ENCODE measurements around the gene RBFOX1. TPM values are rescaled to one million over a fixed set of nuclear protein-coding genes. Genes with fewer than 3 reads are reported as not detected.

RBFOX1 gene
- total RNA-seq, 1 donor from 2014 or later, result not detected

DNA sequence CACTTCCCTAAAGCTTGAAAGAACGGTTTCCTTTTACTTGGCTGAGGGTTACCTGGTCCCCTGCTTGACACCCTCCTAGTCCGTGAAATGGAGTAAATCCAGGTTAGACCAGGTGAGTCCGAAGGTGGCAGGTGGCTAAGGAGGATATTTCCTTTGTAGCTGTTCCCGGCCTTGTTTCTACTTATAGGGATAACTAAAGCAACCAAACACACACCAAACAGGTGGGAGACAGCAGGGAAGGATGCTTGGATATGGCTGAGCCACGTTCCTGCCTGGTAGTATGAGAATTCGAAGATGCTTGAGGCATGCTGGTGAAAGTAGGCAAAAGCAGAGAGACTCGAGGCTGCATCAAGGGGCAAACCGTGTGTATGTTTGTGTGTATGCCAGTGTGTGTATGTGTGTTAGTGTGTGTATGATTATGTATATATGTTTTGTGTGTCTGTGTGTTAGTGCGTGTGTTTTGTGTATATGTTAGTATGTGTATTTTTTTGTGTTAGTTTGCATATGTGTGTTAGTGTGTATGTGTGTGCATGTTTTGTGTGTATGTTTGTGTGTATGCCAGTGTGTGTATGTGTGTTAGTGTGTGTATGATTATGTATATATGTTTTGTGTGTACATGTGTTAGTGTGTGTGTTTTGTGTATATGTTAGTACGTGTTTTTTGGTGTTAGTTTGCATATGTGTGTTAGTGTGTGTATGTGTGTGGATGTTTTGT, 28.9 kb downstream of the RBFOX1 start:
- DNase-seq (ENCODE audit: extremely low spot score, unreplicated experiment), result no peak
- no peaks in the 10 kb centered on the region for H3K27me3 Mint-ChIP-seq (ENCODE audit: unreplicated experiment)
- H3K27ac Mint-ChIP-seq (ENCODE audit: unreplicated experiment), result no peak overlapping the region
- peaks cover 32% of the 10 kb centered on the region for H3K9me3 Mint-ChIP-seq (ENCODE audit: unreplicated experiment)
- no peaks in the 10 kb centered on the region for H3K4me1 Mint-ChIP-seq (ENCODE audit: unreplicated experiment)
- no peak for TF ChIP-seq CTCF (IDR thresholded peaks at IDR 0.05)
- H3K36me3 Mint-ChIP-seq (ENCODE audit: unreplicated experiment), result no peaks in the 10 kb centered on the region
- H3K4me3 Mint-ChIP-seq (ENCODE audit: unreplicated experiment), result no peak overlapping the region

GRCh38 chr16:7362231-7362630, 29.6 kb downstream of the RBFOX1 start:
- TF ChIP-seq CTCF (IDR thresholded peaks at IDR 0.05), result no peak
- Mint-ChIP-seq H3K4me1 (ENCODE audit: unreplicated experiment) (no peaks in the 10 kb centered on the region), H3K9me3 (ENCODE audit: unreplicated experiment) (peaks cover 33% of the 10 kb centered on the region), H3K27me3 (ENCODE audit: unreplicated experiment) (no peaks in the 10 kb centered on the region), H3K36me3 (ENCODE audit: unreplicated experiment) (no peaks in the 10 kb centered on the region), H3K27ac (ENCODE audit: unreplicated experiment) (no peak overlapping the region), H3K4me3 (ENCODE audit: unreplicated experiment) (no peak overlapping the region)
- DNase-seq (ENCODE audit: extremely low spot score, unreplicated experiment), result no peak

- H3K4me3 Mint-ChIP-seq (ENCODE audit: unreplicated experiment), result no peak overlapping the region
- H3K4me1 Mint-ChIP-seq (ENCODE audit: unreplicated experiment), result no peaks in the 10 kb centered on the region
- H3K9me3 Mint-ChIP-seq (ENCODE audit: unreplicated experiment), result peaks cover 30% of the 10 kb centered on the region
- no peaks in the 10 kb centered on the region for H3K27me3 Mint-ChIP-seq (ENCODE audit: unreplicated experiment)
- H3K36me3 Mint-ChIP-seq (ENCODE audit: unreplicated experiment), result no peaks in the 10 kb centered on the region
- DNase-seq (ENCODE audit: extremely low spot score, unreplicated experiment), result no peak
- no peak overlapping the region for H3K27ac Mint-ChIP-seq (ENCODE audit: unreplicated experiment)
- TF ChIP-seq CTCF (IDR thresholded peaks at IDR 0.05), result no peak
Observed at GRCh38 chr16:7363422-7364417, 31.1 kb downstream of the RBFOX1 start.

DNA sequence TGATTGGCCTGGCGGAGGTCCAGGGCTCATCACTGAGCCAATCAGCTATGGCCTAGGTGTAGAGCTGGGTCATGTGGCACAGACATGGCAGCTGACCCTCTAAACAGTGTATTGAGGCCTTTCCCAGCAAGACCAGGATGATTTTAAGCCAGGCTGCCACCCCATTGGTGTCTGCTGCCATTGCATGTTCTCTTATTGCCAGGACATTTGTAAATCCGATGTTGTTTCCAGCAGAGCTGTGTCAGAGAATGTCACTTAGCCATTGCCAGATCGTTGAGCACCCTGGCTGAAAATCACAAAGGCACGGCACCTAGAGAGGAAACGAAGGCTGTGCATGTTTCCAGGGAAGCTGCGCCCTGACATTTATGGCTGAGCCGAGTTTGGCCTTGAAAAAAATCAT, 33.4 kb downstream of the RBFOX1 start:
- H3K36me3 Mint-ChIP-seq (ENCODE audit: unreplicated experiment), result no peaks in the 10 kb centered on the region
- no peaks in the 10 kb centered on the region for H3K4me1 Mint-ChIP-seq (ENCODE audit: unreplicated experiment)
- H3K27ac Mint-ChIP-seq (ENCODE audit: unreplicated experiment), result no peak overlapping the region
- TF ChIP-seq CTCF (IDR thresholded peaks at IDR 0.05), result no peak
- H3K4me3 Mint-ChIP-seq (ENCODE audit: unreplicated experiment), result no peak overlapping the region
- H3K27me3 Mint-ChIP-seq (ENCODE audit: unreplicated experiment), result no peaks in the 10 kb centered on the region
- DNase-seq (ENCODE audit: extremely low spot score, unreplicated experiment), result no peak
- H3K9me3 Mint-ChIP-seq (ENCODE audit: unreplicated experiment), result peaks cover 43% of the 10 kb centered on the region
